ENCODE measurements around the gene MCM6.

DNA sequence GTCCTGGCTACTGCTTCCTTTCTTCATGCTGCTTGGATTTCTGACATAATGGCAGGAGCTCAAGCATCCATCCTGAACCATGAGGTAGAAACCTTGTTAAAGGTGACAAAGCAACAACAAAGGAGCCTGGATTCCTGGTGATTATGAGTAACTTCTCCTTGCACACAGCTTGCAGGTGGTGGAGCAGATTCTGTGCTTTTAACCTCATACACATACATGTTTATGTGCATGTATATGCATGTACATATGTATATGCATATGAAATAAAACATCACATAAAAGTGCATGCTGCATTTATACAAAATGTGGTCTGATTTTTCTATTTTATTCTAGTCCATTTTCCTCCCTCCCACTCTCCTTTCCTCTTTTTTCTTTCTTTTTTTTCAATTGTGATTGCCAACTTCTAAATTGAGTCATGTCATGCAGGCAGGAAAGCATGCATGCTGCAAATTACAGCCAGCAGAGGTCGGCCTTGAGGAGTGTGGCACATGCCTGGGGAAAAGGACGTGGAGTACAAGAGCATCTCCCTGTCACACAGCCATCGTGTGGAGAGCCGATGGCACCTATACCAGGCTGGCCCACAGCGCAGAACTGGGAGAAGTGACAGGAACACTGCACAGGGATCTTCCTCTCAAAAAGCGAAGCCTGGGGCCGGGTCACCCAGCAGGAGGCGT is 57.2 kb downstream of the MCM6 start:
- TF ChIP-seq CTCF (conservative IDR thresholded peaks at IDR 0.05 in 1 of 2, IDR thresholded peaks at IDR 0.05 in 1 of 2; ENCODE audit: extremely low read depth in 1 of 2, insufficient read depth in 1 of 2, low read depth in 1 of 2, low read length in 2 of 2) (peak; percentile 48 to 57), EZH2 (IDR thresholded peaks at IDR 0.05; ENCODE audit: borderline replicate concordance, low read length) (no peak)

Data from mammary epithelial cell (primary cell).